ENCODE results near the gene UBR3.

DNA sequence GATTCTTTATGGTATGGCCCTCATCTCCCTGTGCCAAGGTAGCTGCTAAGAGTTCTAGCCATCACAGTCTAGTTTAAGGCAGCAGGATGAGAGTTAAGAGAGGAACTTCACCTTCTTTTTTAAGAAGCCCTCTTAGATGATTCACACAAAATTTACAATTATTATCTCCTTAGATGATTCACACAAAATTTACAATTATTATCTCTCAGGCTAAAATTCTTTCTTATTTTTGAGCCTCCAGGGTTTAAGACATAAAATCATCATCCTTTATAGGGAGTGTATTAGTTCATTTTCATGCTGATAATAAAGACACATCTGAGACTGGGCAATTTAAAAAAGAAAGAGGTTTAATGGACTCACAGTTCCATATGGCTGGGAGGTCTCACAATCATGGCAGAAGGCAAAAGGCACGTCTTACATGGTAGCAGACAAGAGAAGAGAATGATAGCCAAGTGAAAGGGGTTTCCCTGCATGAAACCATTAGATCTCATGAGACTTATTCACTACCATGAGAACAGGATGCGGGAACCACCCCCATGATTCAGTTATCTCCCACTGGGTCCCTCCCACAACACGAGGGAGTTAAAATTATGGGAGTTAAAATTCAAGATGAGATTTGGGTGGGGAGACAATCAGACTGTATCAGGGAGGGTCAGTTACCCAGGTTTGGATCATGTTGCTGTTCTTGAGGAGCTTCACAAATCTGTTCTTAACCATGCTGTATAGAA lies 217.7 kb downstream of the UBR3 start:
- TF ChIP-seq POLR2AphosphoS5 (IDR thresholded peaks at IDR 0.05; ENCODE audit: low read depth, low read length) = no peak
- TF ChIP-seq, protein P1, sequence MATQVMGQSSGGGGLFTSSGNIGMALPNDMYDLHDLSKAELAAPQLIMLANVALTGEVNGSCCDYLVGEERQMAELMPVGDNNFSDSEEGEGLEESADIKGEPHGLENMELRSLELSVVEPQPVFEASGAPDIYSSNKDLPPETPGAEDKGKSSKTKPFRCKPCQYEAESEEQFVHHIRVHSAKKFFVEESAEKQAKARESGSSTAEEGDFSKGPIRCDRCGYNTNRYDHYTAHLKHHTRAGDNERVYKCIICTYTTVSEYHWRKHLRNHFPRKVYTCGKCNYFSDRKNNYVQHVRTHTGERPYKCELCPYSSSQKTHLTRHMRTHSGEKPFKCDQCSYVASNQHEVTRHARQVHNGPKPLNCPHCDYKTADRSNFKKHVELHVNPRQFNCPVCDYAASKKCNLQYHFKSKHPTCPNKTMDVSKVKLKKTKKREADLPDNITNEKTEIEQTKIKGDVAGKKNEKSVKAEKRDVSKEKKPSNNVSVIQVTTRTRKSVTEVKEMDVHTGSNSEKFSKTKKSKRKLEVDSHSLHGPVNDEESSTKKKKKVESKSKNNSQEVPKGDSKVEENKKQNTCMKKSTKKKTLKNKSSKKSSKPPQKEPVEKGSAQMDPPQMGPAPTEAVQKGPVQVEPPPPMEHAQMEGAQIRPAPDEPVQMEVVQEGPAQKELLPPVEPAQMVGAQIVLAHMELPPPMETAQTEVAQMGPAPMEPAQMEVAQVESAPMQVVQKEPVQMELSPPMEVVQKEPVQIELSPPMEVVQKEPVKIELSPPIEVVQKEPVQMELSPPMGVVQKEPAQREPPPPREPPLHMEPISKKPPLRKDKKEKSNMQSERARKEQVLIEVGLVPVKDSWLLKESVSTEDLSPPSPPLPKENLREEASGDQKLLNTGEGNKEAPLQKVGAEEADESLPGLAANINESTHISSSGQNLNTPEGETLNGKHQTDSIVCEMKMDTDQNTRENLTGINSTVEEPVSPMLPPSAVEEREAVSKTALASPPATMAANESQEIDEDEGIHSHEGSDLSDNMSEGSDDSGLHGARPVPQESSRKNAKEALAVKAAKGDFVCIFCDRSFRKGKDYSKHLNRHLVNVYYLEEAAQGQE (IDR thresholded peaks at IDR 0.05; ENCODE audit: insufficient read depth in 1 of 2, low read depth in 2 of 2, low read length in 2 of 2) = no peak

Measured in PFSK-1 (cell line).